Myocyte (in vitro differentiated cells): ENCODE measurements around the gene MTA1. TPM values are rescaled to one million over a fixed set of nuclear protein-coding genes. Genes with fewer than 3 reads are reported as not detected.

ENCODE experiments used
- total RNA-seq: library from RNA; depleted of rRNA; stranded (reverse); fragments of >200 nt; gene quantifications from 2 replicates; pipeline ENCODE4 v1.2.3, GENCODE V29; 2014

The MTA1 gene
- total RNA-seq, 1 donor from 2014 or later, result 44.0 TPM

Other genes starting within 250 kb of the MTA1 start
- gene NUDT14, start 238.5 kb upstream of the MTA1 start, total RNA-seq, result 33.2 and 40.9 TPM in 2 replicates
- 117 and 167 TPM in 2 replicates for gene BTBD6, start 171.3 kb upstream of the MTA1 start, total RNA-seq
- gene BRF1, start 118.8 kb upstream of the MTA1 start, total RNA-seq, result 80.5 and 147 TPM in 2 replicates
- gene PACS2, start 105.1 kb upstream of the MTA1 start, total RNA-seq, result 240 and 302 TPM in 2 replicates
- gene TEX22, start 21.3 kb upstream of the MTA1 start, total RNA-seq, result 0.10 and 0.32 TPM in 2 replicates
- 586 and 856 TPM in 2 replicates for gene CRIP2, start 55.0 kb downstream of the MTA1 start, total RNA-seq
- gene CRIP1, start 67.1 kb downstream of the MTA1 start, total RNA-seq, result 0.99 and 2.6 TPM in 2 replicates
- 9.3 and 14.4 TPM in 2 replicates for gene TEDC1, start 71.4 kb downstream of the MTA1 start, total RNA-seq
- 3.9 and 5.3 TPM in 2 replicates for gene TMEM121, start 106.8 kb downstream of the MTA1 start, total RNA-seq